Inflammatory macrophage (primary cell): Measurements from ENCODE around the gene CD300A.

ENCODE experiments used
- DNase-seq, 2 donors: peaks; one replicate each; pipeline ENCODE4 v3.0.0-alpha.2; 2020 to 2022

CD300A gene

GRCh38 chr17:74441537-74441936, 24.9 kb upstream of the CD300A start:
- DNase-seq = no peak

- DNase-seq = no peak
Observed at GRCh38 chr17:74442291-74442669, 24.2 kb upstream of the CD300A start.

- DNase-seq = peak; percentile 43 to 52
Observed at GRCh38 chr17:74442670-74443515, 23.5 kb upstream of the CD300A start.

GRCh38 chr17:74443516-74444296, 22.7 kb upstream of the CD300A start:
- no peak for DNase-seq

- DNase-seq = no peak
Observed at GRCh38 chr17:74444406-74444805, 22.0 kb upstream of the CD300A start.

- no peak for DNase-seq
Observed at GRCh38 chr17:74445158-74445557, 21.3 kb upstream of the CD300A start.

- DNase-seq = no peak
Observed at GRCh38 chr17:74446551-74447500, 19.6 kb upstream of the CD300A start.

- DNase-seq = no peak
Observed at GRCh38 chr17:74447628-74448159, 18.7 kb upstream of the CD300A start.

- no peak for DNase-seq
Observed at GRCh38 chr17:74448756-74449155, 17.7 kb upstream of the CD300A start.

GRCh38 chr17:74449306-74449705, 17.1 kb upstream of the CD300A start:
- no peak for DNase-seq

GRCh38 chr17:74449773-74450172, 16.7 kb upstream of the CD300A start:
- no peak for DNase-seq

GRCh38 chr17:74450231-74450630, 16.2 kb upstream of the CD300A start:
- no peak for DNase-seq

GRCh38 chr17:74450925-74451403, 15.5 kb upstream of the CD300A start:
- no peak for DNase-seq

- DNase-seq = no peak
Observed at GRCh38 chr17:74451557-74451956, 14.9 kb upstream of the CD300A start.

- DNase-seq = no peak
Observed at GRCh38 chr17:74452033-74452840, 14.2 kb upstream of the CD300A start.

- no peak for DNase-seq
Observed at GRCh38 chr17:74452841-74453661, 13.4 kb upstream of the CD300A start.

- DNase-seq = no peak
Observed at GRCh38 chr17:74453665-74454196, 12.7 kb upstream of the CD300A start.

GRCh38 chr17:74454197-74455024, 12.0 kb upstream of the CD300A start:
- peak; percentile 75 to 85 for DNase-seq

GRCh38 chr17:74455025-74455545, 11.3 kb upstream of the CD300A start:
- no peak for DNase-seq
